GM19025 (cell line): Measurements from ENCODE around the gene ATG7.

ENCODE experiments used
- ATAC-seq: cut with Tn5 transposase; IDR thresholded peaks from one replicate; pipeline ENCODE4 v1.9.1; 2021; ENCODE audit warnings: mild to moderate bottlenecking, low read depth, moderate library complexity; ENCODE audit not compliant: unreplicated experiment

ATG7 gene

DNA sequence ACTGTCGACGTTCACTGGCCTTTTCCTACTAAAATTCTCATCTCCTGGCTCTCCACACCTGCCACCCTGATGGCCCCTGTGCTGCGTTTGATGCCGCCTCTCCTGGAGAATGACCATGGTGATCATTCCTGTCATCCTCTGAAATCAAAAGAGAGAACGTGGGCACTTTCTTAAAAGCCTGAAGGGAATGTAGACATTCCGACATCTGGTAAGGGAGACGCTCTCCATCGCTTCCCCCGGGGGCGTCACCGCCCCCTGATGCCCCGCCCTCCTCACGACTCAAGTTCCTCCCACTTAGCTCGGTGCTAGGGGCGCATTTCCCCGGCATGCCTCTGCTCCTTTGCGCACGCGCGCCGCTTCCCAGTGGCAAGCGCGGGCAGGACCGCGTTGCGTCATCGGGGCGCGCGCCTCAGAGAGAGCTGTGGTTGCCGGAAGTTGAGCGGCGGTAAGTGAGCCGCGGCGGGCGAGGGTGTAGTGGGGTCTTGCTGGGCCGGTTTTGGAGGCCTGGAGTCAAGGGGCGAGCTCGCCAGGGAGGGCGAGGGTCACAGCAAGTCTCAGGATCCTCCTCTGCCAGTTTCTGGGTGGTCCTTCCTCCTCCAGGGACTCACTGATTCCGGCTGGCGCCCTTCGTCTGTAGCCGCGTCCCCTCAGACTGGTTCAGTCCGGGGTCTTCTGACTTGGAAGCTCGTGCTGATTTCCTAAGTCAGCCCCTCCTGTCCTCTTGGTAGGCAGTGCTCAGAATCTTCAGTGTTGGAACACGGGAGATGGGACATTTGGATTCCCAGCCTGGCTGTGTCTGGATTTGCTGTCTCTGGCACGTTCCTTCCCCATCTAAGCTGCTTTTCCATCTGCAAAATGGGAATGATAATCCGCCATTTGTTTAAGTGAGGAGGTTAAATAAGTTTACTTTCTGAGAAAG lies at the start of gene ATG7:
ATG7 (plus strand) TSS at position 412 of the 919 bp plus-strand sequence. CDS start 26,299 bp downstream, outside the sequence.
- peak; percentile 94 for ATAC-seq

DNA sequence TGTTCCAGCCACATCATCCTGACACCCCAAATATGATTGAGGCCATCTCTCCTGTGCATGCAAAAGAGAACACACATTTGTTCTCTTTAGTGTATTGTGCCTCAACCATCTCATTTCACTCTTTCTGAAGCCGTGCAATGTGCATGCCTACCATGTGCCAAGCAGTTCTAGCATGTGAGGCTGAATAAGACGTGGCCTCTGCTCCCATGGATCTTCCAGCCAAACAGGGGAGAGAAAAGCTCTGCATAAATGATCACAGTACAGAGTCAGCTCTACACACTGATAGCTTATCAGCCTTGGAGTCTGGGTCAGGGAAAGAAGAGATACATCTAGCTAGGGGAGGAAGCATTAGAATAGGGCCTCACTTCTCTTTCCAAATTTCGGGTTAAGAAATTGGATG lies 48.2 kb upstream of the ATG7 start:
- no peak for ATAC-seq

DNA sequence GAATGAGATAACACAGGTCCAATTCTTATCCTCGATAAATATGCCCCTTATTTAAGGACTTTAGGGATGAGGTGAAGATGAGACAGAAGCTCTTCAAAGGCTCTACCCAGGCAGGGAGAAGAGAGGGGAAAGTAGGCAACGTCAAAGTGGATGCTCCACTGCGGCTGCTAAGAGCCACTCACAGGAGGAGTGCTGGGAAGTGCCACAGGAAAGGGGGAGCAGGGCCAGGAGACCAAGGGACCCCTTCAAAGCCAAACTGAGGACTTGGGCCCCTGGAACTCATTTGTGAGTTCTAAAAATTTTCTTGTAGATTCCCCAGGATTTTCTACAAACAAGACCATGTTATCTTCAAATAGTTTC lies 47.3 kb upstream of the ATG7 start:
- ATAC-seq, result no peak

DNA sequence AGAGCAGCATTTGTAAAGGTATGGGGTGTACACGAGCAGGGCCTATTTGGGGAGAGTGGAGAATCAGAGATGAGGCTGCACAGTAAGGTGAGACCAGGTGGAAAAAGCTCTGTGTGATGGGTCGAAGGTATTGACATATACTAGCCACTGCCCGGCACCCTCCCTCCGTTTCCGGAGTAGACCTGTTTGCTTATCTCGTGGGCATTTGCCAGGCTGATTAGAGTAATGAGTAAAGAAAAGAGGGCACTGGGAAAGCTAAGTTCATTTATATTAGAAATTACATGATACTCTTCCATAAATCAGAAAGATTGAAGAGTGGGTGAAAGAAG lies 46.2 kb upstream of the ATG7 start:
- ATAC-seq, result no peak

DNA sequence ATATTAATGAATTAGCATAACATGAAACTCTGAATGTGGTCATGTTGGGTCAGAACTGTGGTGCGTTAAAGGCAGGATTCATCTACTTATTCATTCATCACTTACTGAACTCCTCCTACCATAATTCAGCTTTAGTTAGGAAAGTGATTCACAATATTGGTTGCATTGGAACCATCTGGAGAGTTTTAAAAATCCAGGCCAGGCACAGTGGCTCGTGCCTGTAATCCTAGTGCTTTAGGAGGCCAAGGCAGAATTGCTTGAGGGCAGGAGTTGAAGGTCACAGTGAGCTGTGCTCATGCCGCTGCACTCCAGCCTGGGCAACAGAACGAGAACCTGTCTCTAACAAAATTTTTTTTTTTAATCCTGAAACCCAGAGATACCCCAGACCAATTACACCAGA lies 44.2 kb upstream of the ATG7 start:
- ATAC-seq, result no peak

- no peak for ATAC-seq
Measured at GRCh38 chr3:11230125-11230524, 42.1 kb upstream of the ATG7 start.

DNA sequence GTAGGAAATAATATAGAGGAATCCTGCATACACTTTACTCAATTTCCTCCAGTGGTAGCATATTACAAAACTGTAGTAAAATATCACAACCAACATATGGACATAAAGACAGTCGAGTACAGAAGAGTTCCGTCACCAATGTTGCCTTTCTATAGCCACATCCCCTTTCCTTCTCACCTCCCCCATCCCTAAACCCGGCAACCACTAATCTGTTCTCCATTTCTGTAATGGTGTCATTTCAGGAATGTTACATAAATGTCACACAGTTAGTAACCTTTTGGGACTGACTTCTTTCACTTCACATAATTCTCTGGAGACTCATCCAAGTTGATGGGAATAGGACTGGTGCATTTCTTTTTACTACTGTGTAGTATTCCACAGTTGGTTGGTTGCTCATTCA lies 41.4 kb upstream of the ATG7 start:
- no peak for ATAC-seq

DNA sequence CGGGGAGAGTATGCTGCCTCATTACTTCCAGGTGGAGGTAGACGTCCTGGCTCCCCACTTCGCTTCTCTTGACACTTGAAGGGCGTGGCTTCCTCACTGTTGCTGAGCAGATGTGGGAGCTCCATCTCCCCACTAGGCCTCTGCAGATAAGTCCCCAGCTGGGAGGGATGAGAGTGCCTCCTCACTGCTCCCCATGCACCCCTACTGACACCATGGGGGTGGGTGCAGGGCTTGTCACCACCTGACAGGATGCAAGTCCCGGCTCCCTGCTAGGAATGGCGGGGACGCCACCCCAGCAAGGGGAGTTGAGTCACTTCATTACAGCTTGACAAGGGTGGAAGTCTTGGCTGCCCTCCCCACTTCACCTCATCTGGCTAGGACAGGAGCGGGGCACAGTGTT lies 36.8 kb upstream of the ATG7 start:
- ATAC-seq, result no peak

- no peak for ATAC-seq
Measured at GRCh38 chr3:11236588-11237461, 35.4 kb upstream of the ATG7 start.

GRCh38 chr3:11238060-11238459 lies 34.1 kb upstream of the ATG7 start:
- no peak for ATAC-seq

DNA sequence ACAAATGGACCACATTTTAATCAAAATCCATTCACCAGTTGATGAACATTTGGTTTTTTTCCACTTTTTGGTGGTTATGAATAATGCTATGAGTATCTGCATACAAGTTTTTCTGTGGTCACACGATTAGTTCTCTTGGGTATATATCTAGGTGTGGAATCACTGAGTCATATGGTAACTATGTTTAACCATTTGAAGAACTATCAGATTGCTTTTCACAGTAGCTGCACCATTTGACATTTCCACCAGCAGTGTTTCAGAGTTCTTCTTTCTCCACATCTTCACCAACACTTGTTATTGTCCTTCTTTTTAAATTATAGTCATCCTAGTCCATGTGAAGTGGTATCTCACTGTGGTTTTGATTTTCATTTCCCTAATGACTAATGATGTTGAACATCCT lies 33.3 kb upstream of the ATG7 start:
- ATAC-seq, result no peak

DNA sequence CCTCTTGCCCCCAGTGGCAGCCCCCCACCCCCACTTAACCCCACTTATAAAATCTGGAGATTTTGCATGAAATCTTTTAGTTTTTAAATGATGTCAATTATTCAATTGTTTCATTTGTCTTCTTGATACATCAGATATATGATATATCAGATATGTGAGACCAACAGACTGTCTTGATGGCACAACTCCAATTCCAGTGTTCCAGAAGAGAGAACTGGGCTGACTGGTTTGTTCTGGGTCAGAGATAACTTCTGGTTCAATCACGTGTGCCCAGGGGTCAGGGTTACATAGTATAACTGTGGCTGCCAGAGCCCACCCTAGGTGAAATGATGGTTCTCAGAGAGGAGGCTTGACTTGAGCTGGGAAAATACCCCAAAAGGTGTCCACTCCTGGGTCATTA lies 32.4 kb upstream of the ATG7 start:
- ATAC-seq, result no peak

- no peak for ATAC-seq
Measured at GRCh38 chr3:11240496-11240895, 31.7 kb upstream of the ATG7 start.

GRCh38 chr3:11244121-11244677 lies 28.0 kb upstream of the ATG7 start:
- ATAC-seq, result no peak

GRCh38 chr3:11245276-11245675 lies 26.9 kb upstream of the ATG7 start:
- no peak for ATAC-seq

DNA sequence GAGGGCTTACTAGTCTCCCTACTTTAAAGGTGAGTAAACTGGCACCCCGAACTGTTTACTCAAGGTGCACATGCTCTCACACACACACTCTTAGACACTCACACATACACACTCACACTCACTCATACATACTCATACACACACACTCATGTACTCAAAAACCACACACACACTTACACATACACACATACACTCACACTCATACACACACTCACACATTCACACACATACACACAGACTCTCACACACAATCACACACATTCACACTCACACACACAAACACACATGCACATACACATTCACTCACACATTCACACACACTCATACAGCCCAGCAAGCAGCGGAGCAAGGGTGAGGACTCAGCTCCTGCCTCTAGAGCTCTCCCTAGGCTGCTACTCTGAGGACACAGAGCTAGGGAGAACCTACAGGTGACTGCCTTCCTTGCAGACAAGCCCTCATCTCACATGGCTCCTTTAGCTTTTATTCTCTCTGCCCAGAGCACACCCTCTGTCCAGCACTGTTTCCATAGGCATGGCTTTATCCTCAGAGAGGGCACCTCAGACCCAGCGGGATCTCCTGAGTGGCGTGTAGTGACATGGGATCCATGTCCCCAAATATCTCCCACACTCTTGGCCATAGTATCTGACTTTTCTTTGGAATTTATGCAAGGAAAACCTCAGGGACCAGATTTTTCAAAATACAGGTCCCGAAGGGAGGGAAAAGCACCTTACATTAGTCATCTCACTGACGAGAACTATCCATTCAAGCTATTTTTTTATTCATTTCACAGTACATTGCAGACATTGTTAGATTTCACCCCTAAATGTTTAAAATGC lies 26.2 kb upstream of the ATG7 start:
- ATAC-seq, result no peak

DNA sequence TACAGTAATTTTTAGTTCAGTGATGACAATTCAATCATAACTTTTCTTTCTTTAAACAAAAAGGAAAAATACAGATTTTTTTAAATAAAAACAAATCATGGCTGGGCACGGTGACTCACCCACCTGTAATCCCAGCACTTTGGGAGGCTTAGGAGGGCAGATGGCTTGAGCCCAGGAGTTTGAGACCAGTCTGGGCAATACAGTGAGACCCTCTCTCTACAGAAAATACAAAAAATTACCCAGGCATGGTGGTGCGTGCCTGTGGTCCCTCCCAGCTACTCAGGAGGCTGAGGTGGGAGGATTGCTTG lies 25.6 kb upstream of the ATG7 start:
- no peak for ATAC-seq

DNA sequence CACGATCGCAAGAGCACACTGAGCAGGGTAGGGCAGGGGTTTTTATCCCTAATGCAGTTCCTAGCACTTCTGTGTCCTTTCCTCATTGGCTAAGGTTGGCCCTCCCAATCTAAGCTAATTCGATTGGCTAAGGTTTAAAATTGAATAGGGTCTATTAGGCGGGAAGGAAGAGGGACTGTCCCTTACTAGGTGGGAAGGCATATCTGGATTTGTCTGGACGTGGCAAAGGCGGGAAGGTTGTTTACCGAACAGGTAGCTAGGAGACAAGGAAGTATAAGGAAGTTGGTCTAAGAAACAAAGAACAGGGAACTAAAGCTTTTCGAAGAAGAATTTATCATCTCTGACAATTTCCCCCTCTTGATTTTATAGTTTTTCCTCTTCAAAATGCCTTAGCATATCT lies 24.8 kb upstream of the ATG7 start:
- no peak for ATAC-seq

GRCh38 chr3:11248596-11248995 lies 23.6 kb upstream of the ATG7 start:
- no peak for ATAC-seq

DNA sequence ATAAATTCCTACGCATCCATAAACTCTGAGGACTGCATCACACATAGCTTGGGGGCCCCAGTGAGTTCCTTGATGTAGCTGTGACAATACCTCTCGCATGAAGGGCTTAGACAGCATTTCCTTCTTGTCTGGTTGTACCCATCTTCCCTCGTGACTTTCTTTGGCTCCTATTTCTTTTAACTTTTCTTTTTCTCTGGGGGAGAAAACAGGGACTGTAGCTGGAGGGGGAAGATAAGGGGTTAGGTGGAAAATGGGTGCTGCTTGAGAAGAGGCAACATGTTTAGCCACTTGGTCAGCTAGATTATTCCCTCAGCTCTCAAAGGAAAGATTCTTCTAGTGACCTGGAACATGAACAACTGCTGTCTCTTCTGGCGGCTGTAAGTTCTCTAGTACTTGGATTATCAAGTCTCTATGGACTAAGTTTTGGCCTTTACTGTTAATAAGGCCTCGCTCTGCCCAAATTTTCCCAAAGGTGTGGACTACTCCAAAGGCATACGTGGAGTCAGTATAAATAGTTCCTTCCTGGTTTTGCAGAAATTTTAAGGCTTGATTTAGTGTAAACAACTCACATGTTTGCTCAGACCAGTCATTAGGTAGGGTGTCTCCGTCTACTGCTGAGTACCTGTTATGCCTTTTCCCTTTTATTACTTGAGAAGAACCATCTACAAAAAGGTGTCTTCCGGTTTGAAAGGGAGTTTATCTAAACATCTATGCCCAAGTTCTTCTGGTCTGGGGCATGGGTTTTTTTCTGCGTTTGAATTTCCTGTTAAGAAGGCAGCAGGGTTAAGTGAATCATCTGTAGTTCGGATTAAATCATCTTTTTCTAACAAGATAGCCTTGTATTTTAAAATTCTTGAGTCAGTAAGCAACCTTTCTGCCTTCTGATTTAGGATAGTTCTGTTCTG lies 21.0 kb upstream of the ATG7 start:
- ATAC-seq, result no peak
